H9 (cell line): ENCODE measurements around the gene HNRNPH2. TPM values are rescaled to one million over a fixed set of nuclear protein-coding genes. Genes with fewer than 3 reads are reported as not detected.

Source experiments
- DNase-seq: peaks from one replicate; pipeline ENCODE4 v3.0.0-alpha.2; 2017
- H2AFZ ChIP-seq: one replicate; pipeline ENCODE4 v1.6.1; 2013; ENCODE audit warnings: mild to moderate bottlenecking, low read length, control low read depth, moderate library complexity
- H2AK5ac ChIP-seq: 2 replicates; pipeline ENCODE4 v1.6.1; 2013; ENCODE audit warnings: low read length, control low read depth, mixed read lengths; ENCODE audit not compliant: insufficient read length
- H2BK120ac ChIP-seq: one replicate; pipeline ENCODE4 v1.6.1; 2013; ENCODE audit warnings: low read depth, mild to moderate bottlenecking, low read length, control low read depth, inconsistent platforms; ENCODE audit not compliant: poor library complexity, severe bottlenecking
- H2BK12ac ChIP-seq: 2 replicates; pipeline ENCODE4 v1.6.1; 2013; ENCODE audit warnings: low read length, control low read depth, mixed read lengths, low read depth; ENCODE audit not compliant: insufficient read length
- H2BK15ac ChIP-seq: 2 replicates; pipeline ENCODE4 v1.6.1; 2013; ENCODE audit warnings: low read depth, low read length, control low read depth
- H2BK20ac ChIP-seq: one replicate; pipeline ENCODE4 v1.6.1; 2013; ENCODE audit warnings: low read depth, mild to moderate bottlenecking, low read length, control low read depth, inconsistent platforms; ENCODE audit not compliant: poor library complexity, severe bottlenecking
- H2BK5ac ChIP-seq: 2 replicates; pipeline ENCODE4 v1.6.1; 2013; ENCODE audit warnings: low read length, control low read depth, mixed read lengths; ENCODE audit not compliant: insufficient read length
- H3K14ac ChIP-seq: 2 replicates; pipeline ENCODE4 v1.6.1; 2013; ENCODE audit warnings: low read length, control low read depth; ENCODE audit not compliant: insufficient read depth
- H3K18ac ChIP-seq: 2 replicates; pipeline ENCODE4 v1.6.1; 2013; ENCODE audit warnings: low read depth, mild to moderate bottlenecking, mixed read lengths, low read length, control low read depth; ENCODE audit not compliant: insufficient read length
- H3K23ac ChIP-seq: 2 replicates; pipeline ENCODE4 v1.6.1; 2013; ENCODE audit warnings: low read length, control low read depth, mixed read lengths, low read depth; ENCODE audit not compliant: insufficient read length
- H3K23me2 ChIP-seq: 2 replicates; pipeline ENCODE4 v1.6.1; 2013; ENCODE audit warnings: low read depth, mild to moderate bottlenecking, mixed read lengths, low read length, control low read depth; ENCODE audit not compliant: insufficient read length, poor library complexity, severe bottlenecking
- H3K27ac ChIP-seq: 2 replicates; pipeline ENCODE4 v1.5.1; 2013; ENCODE audit warnings: low read length, control low read depth, mixed read lengths, low read depth; ENCODE audit not compliant: insufficient read length
- H3K27me3 ChIP-seq: 2 replicates; pipeline ENCODE4 v1.6.1; 2013; ENCODE audit warnings: low read length, control low read depth, inconsistent platforms; ENCODE audit not compliant: insufficient read depth
- H3K4ac ChIP-seq: 2 replicates; pipeline ENCODE4 v1.6.1; 2013; ENCODE audit warnings: low read depth, mild to moderate bottlenecking, control low read depth, inconsistent platforms, low read length, moderate library complexity
- H3K4me1 ChIP-seq: 2 replicates; pipeline ENCODE4 v1.6.1; 2013; ENCODE audit warnings: low read length, control low read depth, inconsistent platforms; ENCODE audit not compliant: insufficient read depth
- H3K4me2 ChIP-seq: 2 replicates; pipeline ENCODE4 v1.6.1; 2013; ENCODE audit warnings: low read length, control low read depth, mixed read lengths; ENCODE audit not compliant: insufficient read length, insufficient read depth
- H3K56ac ChIP-seq: 2 replicates; pipeline ENCODE4 v1.6.1; 2013; ENCODE audit warnings: low read depth, mild to moderate bottlenecking, mixed read lengths, low read length, control low read depth; ENCODE audit not compliant: insufficient read length
- H3K79me1 ChIP-seq: 2 replicates; pipeline ENCODE4 v1.6.1; 2013; ENCODE audit warnings: low read depth, mild to moderate bottlenecking, moderate library complexity, low read length, control low read depth, inconsistent platforms; ENCODE audit not compliant: insufficient read depth, poor library complexity, severe bottlenecking
- H3K79me2 ChIP-seq: 2 replicates; pipeline ENCODE4 v1.6.1; 2013; ENCODE audit warnings: low read length, control low read depth, inconsistent platforms; ENCODE audit not compliant: insufficient read depth
- H3K9ac ChIP-seq: 2 replicates; pipeline ENCODE4 v1.6.1; 2013; ENCODE audit warnings: low read length, control low read depth, mixed read lengths; ENCODE audit not compliant: insufficient read length; ENCODE audit errors: extremely low read depth
- H3K9me3 ChIP-seq: one replicate; pipeline ENCODE4 v1.6.1; 2013; ENCODE audit warnings: low read depth, low read length, inconsistent platforms; ENCODE audit not compliant: control insufficient read depth
- H3T11ph ChIP-seq: one replicate; pipeline ENCODE4 v1.6.1; 2013; ENCODE audit warnings: mild to moderate bottlenecking, low read length, control low read depth, inconsistent platforms
- H4K20me1 ChIP-seq: one replicate; pipeline ENCODE4 v1.6.1; 2013; ENCODE audit not compliant: control insufficient read depth, insufficient read length, insufficient read depth
- H4K5ac ChIP-seq: 2 replicates; pipeline ENCODE4 v1.6.1; 2013; ENCODE audit warnings: low read depth, mild to moderate bottlenecking, mixed read lengths, low read length, control low read depth; ENCODE audit not compliant: insufficient read length
- H4K8ac ChIP-seq: replicated peaks from 2 replicates; pipeline ENCODE4 v1.6.1; 2013; ENCODE audit warnings: low read length, control low read depth, mixed read lengths, low read depth; ENCODE audit not compliant: insufficient read length
- H4K91ac ChIP-seq: 2 replicates; pipeline ENCODE4 v1.6.1; 2013; ENCODE audit warnings: low read depth, mild to moderate bottlenecking, moderate library complexity, mixed read lengths, low read length, control low read depth; ENCODE audit not compliant: insufficient read length
- H3K27ac Mint-ChIP-seq, 3 experiments: 2 replicates in 2 of 3; 3 replicates in 1 of 3; pipeline ENCODE4 v1.8.0; 2020 to 2021; ENCODE audit warnings: mixed read lengths in 3 of 3, mild to moderate bottlenecking in 1 of 3, moderate library complexity in 1 of 3
- H3K27me3 Mint-ChIP-seq: 2 replicates; pipeline ENCODE4 v1.8.0; 2021; ENCODE audit warnings: low read depth, mild to moderate bottlenecking, moderate library complexity, mixed read lengths
- H3K36me3 Mint-ChIP-seq, 3 experiments: 2 replicates in 2 of 3; 3 replicates in 1 of 3; pipeline ENCODE4 v1.8.0; 2020 to 2021; ENCODE audit warnings: low read depth in 3 of 3, mixed read lengths in 3 of 3; ENCODE audit not compliant: insufficient read depth in 1 of 3
- H3K4me1 Mint-ChIP-seq, 2 experiments: 2 replicates each; pipeline ENCODE4 v1.8.0; 2020; ENCODE audit warnings: mixed read lengths in 2 of 2
- H3K4me3 Mint-ChIP-seq, 2 experiments: 2 replicates in 1 of 2; 3 replicates in 1 of 2; pipeline ENCODE4 v1.8.0; 2020 to 2021; ENCODE audit warnings: mild to moderate bottlenecking in 2 of 2, mixed read lengths in 2 of 2, moderate library complexity in 1 of 2
- H3K9me3 Mint-ChIP-seq, 2 experiments: 2 replicates in 1 of 2; 3 replicates in 1 of 2; pipeline ENCODE4 v1.8.0; 2020; ENCODE audit warnings: mild to moderate bottlenecking in 2 of 2, mixed read lengths in 2 of 2, moderate library complexity in 1 of 2
- WGBS: extraction: QIAGEN DNeasy Blood & Tissue Kit; methylation state at CpG from one replicate; pipeline ENCODE4 v1.1.7; 2013; ENCODE audit warnings: missing lambda C conversion rate, low lambda C conversion rate, mixed read lengths; ENCODE audit not compliant: insufficient read length; ENCODE audit errors: extremely low coverage; 5-methylcytosine and 5-hydroxymethylcytosine counted together
- long read RNA-seq: library from polyadenylated mRNA; unstranded; transcript quantifications from one replicate; pipeline ENCODE4 v2.0.0, GENCODE V29; 2020
- total RNA-seq: library from RNA; stranded (reverse); gene quantifications from 2 replicates; pipeline ENCODE4 v1.2.1, GENCODE V29; 2021
- TF ChIP-seq, protein P1 (sequence below): fragments of 200-600 bp; sonication (generic); conservative IDR thresholded peaks from 3 replicates; pipeline ENCODE4 v1.8.0; 2021; ENCODE audit warnings: antibody characterized with exemption, mild to moderate bottlenecking

Gene HNRNPH2, protein sequence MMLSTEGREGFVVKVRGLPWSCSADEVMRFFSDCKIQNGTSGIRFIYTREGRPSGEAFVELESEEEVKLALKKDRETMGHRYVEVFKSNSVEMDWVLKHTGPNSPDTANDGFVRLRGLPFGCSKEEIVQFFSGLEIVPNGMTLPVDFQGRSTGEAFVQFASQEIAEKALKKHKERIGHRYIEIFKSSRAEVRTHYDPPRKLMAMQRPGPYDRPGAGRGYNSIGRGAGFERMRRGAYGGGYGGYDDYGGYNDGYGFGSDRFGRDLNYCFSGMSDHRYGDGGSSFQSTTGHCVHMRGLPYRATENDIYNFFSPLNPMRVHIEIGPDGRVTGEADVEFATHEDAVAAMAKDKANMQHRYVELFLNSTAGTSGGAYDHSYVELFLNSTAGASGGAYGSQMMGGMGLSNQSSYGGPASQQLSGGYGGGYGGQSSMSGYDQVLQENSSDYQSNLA
- 60.2 and 63.2 TPM in 2 replicates for total RNA-seq
- long read RNA-seq, transcript HNRNPH2-201 (2 exons, 2,223 nt) = major isoform, 839 of 854 reads
- long read RNA-seq, partial matches to known transcripts = 14 of 854 reads
- long read RNA-seq, other reads (novel, unspliced or antisense) = 1 of 854 reads

- WGBS = no CpG with 5 or more reads among the region's 47 CpGs
- H3K36me3 Mint-ChIP-seq = peaks cover 18 to 29% (median 21%) of the 10 kb centered on the region in 3 experiments
- Histone ChIP-seq H3T11ph (no peak within 1 kb of the TSS), H4K91ac (no peak within 1 kb of the TSS), H3K4me2 (peak within 1 kb of the TSS; percentile 59), H3K23me2 (peaks cover 4% of the 10 kb centered on the region), H4K20me1 (no peaks in the 10 kb centered on the region), H4K5ac (no peak within 1 kb of the TSS), H3K18ac (peak within 1 kb of the TSS; percentile 96), H2BK15ac (no peak within 1 kb of the TSS), H2AK5ac (no peak within 1 kb of the TSS), H3K4ac (no peak within 1 kb of the TSS), H3K14ac (peak within 1 kb of the TSS; percentile 96), H3K79me1 (no peaks in the 10 kb centered on the region), H3K27ac (peak within 1 kb of the TSS; percentile 54), H3K9me3 (peaks cover 17% of the 10 kb centered on the region), H2BK20ac (no peak within 1 kb of the TSS), H4K8ac (no peak within 1 kb of the TSS), H2AFZ (no peak within 1 kb of the TSS), H3K4me1 (no peaks in the 10 kb centered on the region), H2BK5ac (no peak within 1 kb of the TSS), H3K79me2 (peaks cover 7% of the 10 kb centered on the region; the same call in 1 of the 2 replicates), H2BK120ac (no peak within 1 kb of the TSS), H3K9ac (peak within 1 kb of the TSS; percentile 95), H3K23ac (no peak within 1 kb of the TSS), H3K56ac (no peak within 1 kb of the TSS), H2BK12ac (no peak within 1 kb of the TSS), H3K27me3 (no peaks in the 10 kb centered on the region)
- peak within 1 kb of the TSS; percentile 92 to 95 for H3K4me3 Mint-ChIP-seq
- peak; percentile 93 for DNase-seq
- peaks cover 1% of the 10 kb centered on the region; the same call in 1 of the 2 replicates for H3K27me3 Mint-ChIP-seq
- H3K4me1 Mint-ChIP-seq = peaks cover 5 to 11% of the 10 kb centered on the region in 2 experiments; a peak in 3 of 4 replicates
- H3K27ac Mint-ChIP-seq = peak within 1 kb of the TSS; percentile 94 to 99 (median 98)
- peaks cover 55 to 65% of the 10 kb centered on the region in 2 experiments for H3K9me3 Mint-ChIP-seq
- TF ChIP-seq, protein P1, sequence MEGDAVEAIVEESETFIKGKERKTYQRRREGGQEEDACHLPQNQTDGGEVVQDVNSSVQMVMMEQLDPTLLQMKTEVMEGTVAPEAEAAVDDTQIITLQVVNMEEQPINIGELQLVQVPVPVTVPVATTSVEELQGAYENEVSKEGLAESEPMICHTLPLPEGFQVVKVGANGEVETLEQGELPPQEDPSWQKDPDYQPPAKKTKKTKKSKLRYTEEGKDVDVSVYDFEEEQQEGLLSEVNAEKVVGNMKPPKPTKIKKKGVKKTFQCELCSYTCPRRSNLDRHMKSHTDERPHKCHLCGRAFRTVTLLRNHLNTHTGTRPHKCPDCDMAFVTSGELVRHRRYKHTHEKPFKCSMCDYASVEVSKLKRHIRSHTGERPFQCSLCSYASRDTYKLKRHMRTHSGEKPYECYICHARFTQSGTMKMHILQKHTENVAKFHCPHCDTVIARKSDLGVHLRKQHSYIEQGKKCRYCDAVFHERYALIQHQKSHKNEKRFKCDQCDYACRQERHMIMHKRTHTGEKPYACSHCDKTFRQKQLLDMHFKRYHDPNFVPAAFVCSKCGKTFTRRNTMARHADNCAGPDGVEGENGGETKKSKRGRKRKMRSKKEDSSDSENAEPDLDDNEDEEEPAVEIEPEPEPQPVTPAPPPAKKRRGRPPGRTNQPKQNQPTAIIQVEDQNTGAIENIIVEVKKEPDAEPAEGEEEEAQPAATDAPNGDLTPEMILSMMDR = no peak
Observed at GRCh38 chrX:101407748-101408531, at the start of gene HNRNPH2, which contains the start of gene GLA. Gene HNRNPH2 (plus strand): TSS chrX:101408222. CDS start chrX:101411989, 3,767 bp downstream. Gene GLA (minus strand): TSS chrX:101407925. CDS start chrX:101407903, 22 bp downstream.
